Fibroblast of mammary gland (primary cell): Measurements from ENCODE around the gene BTBD9.

ENCODE experiments used
- DNase-seq: peaks from one replicate; pipeline ENCODE4 v3.0.0-alpha.2; 2010; ENCODE audit warnings: low read depth
- H3K4me3 ChIP-seq: 2 replicates; pipeline ENCODE4 v1.5.1; 2011; ENCODE audit warnings: low read depth, mild to moderate bottlenecking, low read length, moderate library complexity; ENCODE audit not compliant: control insufficient read depth
- TF ChIP-seq, protein P1 (sequence below): conservative IDR thresholded peaks from 2 replicates; pipeline ENCODE4 v1.5.1; 2011; ENCODE audit warnings: low read depth, low read length, inconsistent platforms; ENCODE audit not compliant: control insufficient read depth, insufficient read depth

The BTBD9 gene

GRCh38 chr6:38194282-38194572, 445.5 kb downstream of the BTBD9 start:
- no peak for DNase-seq
- TF ChIP-seq, protein P1, sequence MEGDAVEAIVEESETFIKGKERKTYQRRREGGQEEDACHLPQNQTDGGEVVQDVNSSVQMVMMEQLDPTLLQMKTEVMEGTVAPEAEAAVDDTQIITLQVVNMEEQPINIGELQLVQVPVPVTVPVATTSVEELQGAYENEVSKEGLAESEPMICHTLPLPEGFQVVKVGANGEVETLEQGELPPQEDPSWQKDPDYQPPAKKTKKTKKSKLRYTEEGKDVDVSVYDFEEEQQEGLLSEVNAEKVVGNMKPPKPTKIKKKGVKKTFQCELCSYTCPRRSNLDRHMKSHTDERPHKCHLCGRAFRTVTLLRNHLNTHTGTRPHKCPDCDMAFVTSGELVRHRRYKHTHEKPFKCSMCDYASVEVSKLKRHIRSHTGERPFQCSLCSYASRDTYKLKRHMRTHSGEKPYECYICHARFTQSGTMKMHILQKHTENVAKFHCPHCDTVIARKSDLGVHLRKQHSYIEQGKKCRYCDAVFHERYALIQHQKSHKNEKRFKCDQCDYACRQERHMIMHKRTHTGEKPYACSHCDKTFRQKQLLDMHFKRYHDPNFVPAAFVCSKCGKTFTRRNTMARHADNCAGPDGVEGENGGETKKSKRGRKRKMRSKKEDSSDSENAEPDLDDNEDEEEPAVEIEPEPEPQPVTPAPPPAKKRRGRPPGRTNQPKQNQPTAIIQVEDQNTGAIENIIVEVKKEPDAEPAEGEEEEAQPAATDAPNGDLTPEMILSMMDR, result no peak

GRCh38 chr6:38193481-38194281, 446.0 kb downstream of the BTBD9 start:
- no peak for DNase-seq
- TF ChIP-seq, protein P1, result no peak

More at GRCh38 chr6:38194282-38194572, 445.5 kb downstream of the BTBD9 start:
- no peak overlapping the region for H3K4me3 ChIP-seq

DNA sequence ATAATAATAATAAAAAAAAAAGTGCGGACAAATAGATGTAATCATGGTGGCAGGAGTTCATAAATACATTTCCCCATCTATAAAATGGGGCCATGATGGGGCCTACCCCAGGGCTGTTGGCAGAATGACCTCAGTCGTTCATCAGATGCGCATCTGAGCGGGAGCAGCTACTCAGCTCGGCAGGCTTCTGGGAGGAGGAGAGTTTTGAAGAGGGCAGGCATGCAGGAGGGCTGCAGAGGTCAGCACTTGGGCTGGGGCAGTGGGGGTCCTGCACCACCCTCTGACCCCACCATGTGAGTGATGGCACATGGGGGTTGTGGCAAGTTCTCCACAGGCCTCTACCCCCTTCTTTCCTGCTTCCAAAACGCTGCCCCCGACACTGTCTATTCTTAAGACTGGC, 446.7 kb downstream of the BTBD9 start:
- no peak overlapping the region for H3K4me3 ChIP-seq
- DNase-seq, result no peak
- TF ChIP-seq, protein P1, result no peak

More at GRCh38 chr6:38193481-38194281, 446.0 kb downstream of the BTBD9 start:
- H3K4me3 ChIP-seq, result no peak overlapping the region

GRCh38 chr6:38192487-38192886, 447.2 kb downstream of the BTBD9 start:
- TF ChIP-seq, protein P1, result no peak
- DNase-seq, result no peak
- H3K4me3 ChIP-seq, result no peak overlapping the region

DNA sequence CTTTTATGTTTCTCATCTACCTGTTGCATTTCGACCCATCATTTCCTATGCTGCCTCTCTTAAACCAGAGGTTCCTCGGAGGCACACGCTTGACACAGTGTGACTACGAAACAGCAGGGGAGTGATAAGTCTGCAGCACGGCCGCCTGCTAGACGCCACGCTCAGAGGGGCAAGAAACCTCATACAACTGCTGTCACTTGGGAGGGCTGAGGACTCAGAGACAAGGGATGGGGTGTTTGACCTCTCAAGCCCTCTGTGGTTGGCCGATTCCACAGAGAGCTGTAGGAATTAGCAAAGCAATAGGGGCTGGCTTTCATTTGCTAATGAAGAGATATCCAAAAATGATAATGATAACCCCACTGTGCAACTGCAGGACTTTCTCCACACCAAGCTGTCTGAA, 447.7 kb downstream of the BTBD9 start:
- TF ChIP-seq, protein P1, result no peak
- no peak overlapping the region for H3K4me3 ChIP-seq
- no peak for DNase-seq

DNA sequence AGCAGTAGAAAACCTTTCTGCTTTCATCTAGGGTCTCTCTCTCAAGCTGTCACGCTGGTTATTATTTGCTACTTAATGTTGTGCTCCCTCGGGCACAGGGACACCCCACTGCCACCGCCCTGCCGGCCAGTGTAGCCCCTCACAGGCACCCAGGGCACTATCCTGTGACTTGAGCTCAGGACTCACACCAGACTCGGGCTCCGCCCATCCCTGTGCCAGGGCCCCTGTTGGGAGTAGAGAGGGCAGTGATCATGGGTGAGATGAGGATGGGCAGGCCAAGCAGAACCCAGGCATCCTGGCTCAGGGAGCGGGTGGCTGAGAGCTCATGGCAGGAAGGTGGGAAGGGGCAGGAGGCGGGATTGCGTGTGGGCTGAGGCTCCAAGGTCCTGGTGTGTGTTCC, 448.3 kb downstream of the BTBD9 start:
- TF ChIP-seq, protein P1, result no peak
- H3K4me3 ChIP-seq, result no peak overlapping the region
- no peak for DNase-seq
